Activated CD4-positive, alpha-beta T cell treated with anti-CD3 and anti-CD28 coated beads, Interleukin-2, Interleukin-6, amounts not matched to agents 100 ng/mL and 50 ng/mL, durations not matched to agents 16 hours and 8 hours (primary cell): Measurements from ENCODE around the gene OPTC.

Experiments used
- DNase-seq: peaks from one replicate; pipeline ENCODE4 v3.0.0-alpha.2; 2020

The OPTC gene

DNA sequence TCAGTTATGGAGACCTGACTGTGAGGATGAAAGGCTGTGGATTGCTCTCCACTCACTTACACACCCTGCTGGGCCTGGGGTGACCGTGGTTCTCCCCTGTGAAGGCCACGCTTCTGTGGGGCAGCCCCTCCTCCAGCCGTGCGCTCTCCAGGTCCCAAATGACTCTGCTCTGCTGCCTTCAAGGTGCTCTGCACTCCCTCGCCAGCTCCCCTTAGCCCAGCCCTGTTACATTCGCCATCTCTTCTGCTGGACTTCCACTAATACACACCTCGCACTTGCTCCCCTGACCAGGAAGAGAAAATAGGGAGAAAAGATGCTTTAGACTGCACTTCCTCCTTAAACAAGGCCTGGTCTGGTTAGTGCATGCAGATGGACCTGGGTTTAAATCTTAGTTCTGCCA is 24.6 kb downstream of the OPTC start:
- no peak for DNase-seq

DNA sequence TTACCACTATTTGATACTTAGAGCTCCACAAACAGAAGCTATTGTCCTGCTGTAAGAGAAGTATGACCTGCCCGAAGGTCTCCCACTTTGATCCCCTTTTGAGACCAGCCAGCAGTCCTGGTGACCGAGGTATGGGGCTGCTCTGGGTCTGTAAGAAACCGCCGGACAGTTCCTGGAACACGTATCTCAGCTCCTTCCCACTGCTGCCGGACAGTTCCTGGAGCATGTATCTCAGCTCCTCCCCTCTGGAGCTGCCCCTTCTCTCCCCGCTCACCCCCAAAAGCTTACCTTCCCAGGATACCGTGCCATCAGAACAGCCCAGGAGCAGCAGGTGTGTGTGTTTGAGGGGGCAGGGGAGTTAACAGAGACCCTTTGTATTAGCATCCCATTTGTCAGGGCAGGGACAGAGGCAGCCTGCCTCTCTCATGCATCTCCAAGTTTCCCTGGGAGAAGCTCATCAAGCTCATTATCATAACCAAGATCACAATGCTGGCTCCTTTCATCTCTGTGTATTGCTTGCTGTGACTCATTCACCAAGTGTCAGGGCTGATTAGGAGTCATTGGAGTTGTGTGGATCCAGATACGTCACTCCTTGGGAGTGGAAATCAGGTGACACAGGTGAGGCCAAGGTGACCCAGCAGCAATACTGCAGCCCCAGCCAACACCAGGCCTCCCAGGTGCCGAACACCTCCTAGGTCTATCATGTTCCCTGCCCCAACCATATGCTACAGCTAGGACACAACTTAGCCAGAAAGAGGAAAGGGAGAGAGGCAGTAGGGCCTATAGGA is 25.3 kb downstream of the OPTC start:
- no peak for DNase-seq

DNA sequence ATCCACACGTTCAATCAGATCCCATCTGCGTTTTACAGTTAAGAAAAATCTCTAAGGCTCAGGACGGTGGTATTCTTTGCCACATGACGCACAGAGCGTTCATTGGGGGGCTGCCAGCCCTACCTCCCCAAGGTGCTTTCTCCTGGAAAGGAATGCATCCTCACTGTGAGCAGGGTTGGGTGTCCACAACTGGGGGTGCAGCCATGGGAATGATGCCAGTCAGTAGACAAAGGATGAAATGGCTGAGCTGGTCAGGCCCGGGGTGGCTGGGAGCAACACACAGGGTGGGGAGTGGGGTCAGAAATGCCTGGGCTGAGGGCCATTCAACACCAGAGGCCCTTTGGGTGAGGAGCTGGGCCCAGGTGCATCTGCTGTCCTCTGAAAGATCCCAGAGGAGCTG is 25.9 kb downstream of the OPTC start:
- DNase-seq, result no peak

DNA sequence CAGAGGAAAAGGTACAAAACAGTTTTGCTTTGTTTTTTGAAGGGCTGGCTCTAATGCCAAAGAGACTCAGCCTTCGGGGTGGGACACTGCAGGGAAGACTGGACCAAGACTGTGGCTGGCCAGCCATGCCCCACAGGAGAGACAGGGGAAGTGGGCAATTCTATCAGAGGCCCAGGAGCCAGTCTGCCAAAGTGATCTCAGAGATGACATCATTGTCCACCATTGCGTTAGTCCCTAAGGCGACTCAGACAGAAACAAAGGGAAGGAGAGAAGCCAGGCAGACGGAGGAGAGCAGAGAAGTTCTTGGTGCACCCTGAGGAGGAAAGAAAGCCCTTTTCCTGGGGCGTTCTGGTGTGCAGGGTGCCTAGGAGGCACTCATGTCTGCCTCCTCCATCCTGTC is 26.4 kb downstream of the OPTC start:
- no peak for DNase-seq

DNA sequence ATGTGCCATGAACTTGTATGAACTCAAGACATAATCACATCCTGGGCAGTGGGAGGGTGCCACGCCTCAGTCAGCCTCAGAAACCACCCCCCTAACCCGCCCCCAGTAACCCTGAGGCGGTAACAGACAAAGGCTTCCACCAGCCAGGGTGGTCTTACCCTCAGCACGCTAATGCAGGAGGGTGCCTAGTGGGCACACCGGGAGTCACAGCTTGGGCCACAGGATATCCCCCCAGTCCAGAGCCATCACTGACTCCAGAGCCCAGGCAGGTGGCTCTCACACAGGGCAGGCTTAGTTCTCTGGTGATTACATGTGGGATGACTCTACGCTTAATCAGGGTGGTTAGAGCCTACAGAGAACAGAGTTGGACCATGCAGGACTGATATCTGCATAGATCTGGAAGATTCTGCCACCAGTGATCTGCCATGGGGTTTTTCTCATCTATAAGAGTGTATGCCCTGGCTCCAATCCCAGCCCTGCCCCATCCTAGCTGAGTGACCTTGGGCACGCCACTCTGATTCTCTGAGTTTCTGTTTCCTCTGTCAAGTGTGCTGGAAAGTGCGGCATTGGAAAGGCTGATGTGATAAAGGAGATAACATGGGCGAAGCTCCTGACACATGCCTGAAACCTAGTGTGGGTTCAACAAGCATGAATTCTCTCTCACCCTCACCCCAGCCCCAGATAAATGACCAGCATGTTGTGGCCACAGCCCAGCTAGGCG is 27.3 kb downstream of the OPTC start:
- no peak for DNase-seq

DNA sequence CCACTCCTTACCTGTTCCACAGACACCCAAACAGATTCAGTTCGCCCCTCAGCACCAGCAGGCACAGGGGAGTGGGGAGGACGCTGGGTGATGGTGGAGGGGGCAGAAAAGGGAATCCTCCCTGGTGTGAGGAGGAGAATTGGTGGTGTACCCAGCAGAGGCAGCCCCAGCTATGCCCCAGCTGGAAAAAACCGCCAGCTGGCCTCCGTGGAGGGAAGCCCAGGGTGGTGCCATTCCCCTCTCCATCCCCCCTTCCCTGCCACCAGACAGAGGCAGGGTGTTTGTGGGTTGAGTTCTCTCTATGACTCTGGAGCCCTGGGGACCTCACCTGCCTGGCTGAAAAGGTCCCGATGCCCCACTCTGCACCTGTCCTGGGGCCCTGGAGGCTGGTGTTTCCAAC is 27.9 kb downstream of the OPTC start:
- no peak for DNase-seq

DNA sequence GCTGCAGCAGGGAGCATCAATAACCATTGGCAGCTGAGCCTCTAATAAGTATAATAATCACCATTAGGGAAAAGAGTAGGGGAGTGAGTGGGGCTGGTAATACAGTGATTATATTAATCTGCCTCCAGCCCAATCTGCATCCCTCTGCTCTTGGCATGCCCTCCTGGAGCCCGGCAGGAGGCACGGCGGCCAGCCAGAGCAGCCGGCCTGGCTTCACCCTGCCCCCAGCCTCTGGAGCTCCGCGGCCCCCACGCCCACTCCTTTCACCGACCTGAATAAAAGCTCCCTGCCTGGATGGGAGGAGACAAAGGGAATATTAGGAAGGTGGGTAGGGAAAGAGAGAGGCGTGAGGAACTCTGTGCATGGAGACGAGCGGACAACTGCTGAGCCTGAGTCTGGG is 28.3 kb downstream of the OPTC start:
- no peak for DNase-seq

DNA sequence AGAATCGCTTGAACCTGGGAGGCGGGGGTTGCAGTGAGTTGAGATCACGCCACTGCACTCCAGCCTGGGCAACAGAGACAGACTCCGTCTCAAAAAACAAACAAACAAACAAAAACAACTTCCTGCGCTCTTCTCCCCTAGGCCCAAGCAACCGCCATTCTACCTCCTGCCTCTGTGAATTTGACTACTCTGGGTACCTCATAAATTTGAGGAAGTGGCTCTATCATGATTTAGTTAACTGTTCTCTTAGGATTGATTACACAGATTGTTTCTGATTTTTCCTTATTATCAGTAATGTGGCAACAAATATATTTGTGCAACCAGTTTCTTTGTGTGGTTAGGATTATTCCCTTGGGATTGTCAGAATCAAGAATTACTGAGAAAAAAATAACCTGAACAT is 29.7 kb downstream of the OPTC start:
- no peak for DNase-seq

DNA sequence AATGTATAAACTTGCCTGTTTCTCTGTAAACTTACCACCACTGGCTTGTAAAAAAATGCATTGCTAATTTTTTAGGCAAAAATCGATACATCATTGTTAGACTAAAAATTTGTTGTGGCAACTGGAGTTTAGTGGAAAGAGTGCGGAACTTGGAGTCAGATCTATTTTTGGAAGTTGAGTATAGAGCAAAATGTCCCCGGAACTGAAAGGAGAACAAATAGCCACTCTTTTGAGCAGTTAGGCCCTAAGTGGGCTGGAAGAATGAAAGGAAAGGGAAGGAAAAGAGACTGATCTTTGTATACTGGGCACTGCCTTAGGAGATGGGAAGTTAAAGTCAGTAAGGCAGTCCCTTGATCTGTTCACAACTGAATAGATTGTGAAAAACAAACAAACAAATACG is 30.2 kb downstream of the OPTC start:
- no peak for DNase-seq

DNA sequence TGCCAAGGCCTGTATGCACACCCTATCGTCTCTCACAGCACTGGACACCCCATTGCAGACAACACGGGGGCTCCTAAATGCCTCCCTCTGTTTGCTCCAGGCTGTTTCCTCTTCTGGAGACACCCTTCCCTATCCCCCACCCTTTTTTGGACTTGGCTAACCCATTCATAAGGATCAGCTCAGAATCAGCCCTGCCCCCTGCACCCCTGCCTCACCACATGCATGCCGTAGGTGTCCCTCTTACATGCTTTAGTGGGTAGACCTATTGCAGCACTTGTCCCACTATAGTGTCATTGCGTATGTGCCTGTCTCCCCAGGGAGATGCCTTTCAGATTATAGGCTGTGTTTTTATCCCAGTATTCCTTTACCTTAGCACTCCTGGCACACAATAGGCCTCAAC is 30.9 kb downstream of the OPTC start:
- no peak for DNase-seq

DNA sequence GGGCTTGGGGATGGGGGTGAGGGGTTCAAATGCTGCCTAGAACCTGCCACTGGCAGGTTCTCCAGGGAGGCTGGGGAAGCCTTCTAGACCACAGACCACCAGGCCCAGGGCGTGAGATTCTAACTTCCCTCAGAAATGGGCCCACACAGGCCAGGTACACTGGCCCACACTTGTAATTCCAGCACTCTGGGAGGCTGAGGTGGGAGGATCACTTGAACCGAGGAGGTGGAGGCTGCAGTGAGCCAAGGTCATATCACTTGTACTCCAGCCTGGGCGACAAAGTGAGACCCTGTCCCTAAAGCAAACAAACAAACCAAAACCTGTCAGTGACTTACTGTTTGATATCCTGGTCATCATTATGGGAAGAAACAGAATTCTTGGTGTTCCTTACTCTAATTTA is 31.7 kb downstream of the OPTC start:
- DNase-seq, result no peak

DNA sequence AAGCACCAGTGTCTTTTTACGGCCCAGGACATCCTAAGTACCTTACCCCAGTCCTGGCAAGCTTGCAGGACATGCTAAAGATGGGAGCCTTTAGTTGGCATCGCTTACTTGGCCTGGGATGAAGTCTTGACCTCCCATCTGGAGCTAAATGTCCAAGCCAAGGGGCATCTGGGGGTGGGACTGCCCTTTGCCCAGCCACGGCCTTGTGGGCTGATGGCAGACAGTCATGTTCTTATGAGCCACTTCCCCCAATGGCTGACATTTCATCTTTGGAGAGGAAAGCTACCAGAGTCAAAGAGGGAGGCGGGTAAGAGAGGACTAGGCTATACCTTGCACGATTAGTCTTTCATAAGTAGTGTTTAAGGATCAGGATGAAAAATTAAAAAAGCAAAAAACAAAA is 32.2 kb downstream of the OPTC start:
- no peak for DNase-seq

DNA sequence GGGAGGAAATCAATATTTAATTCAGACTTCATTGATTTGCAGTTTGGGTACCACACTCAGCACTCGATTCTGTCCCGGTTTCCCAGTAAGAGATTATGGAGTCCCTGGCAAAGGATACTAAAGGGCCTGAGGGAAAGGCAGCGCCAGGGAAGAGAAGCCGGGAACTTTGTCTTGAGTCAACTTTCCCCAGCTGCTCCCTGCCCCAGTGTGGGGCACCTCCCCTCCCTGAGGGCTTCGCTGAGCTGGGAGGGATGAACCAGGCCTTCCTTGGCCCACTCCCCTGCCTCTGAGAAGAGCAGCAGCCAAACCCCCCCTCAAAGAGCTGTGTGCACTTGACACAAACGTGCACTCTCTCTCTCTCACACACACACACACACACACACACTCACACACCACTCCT is 32.6 kb downstream of the OPTC start:
- DNase-seq, result no peak

DNA sequence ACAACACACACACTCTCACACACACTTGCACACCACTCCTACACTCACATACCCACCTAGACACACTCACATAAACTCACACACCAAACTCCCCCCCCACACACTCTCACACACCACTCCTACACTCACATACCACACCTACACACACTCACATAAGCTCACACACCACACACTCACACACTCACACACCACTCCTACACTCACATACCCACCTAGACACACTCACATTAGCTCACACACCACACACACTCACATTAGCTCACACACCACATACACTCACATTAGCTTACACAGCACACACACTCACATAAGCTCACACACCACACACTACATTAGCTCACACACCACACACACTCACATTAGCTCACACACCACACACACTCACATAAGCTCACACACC is 33.1 kb downstream of the OPTC start:
- DNase-seq, result no peak

DNA sequence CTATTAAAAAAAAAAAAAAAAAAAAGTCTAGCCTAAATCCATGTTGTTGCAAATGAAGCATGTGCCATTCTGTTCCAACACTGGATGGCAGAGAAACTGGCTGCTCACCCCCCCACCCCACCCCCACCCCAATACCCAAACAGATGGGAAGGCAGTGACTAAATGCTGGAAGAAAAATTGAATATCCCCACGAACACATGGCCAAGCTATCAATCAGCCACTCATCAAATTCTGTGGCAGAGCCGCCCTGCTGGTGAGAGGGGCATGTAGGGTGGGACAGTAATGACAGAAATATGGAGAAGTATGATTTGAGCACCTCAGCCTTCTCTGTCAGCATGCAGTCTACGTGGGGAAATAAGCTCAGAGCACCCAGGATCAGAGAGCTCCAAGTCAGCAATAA is 34.1 kb downstream of the OPTC start:
- no peak for DNase-seq

DNA sequence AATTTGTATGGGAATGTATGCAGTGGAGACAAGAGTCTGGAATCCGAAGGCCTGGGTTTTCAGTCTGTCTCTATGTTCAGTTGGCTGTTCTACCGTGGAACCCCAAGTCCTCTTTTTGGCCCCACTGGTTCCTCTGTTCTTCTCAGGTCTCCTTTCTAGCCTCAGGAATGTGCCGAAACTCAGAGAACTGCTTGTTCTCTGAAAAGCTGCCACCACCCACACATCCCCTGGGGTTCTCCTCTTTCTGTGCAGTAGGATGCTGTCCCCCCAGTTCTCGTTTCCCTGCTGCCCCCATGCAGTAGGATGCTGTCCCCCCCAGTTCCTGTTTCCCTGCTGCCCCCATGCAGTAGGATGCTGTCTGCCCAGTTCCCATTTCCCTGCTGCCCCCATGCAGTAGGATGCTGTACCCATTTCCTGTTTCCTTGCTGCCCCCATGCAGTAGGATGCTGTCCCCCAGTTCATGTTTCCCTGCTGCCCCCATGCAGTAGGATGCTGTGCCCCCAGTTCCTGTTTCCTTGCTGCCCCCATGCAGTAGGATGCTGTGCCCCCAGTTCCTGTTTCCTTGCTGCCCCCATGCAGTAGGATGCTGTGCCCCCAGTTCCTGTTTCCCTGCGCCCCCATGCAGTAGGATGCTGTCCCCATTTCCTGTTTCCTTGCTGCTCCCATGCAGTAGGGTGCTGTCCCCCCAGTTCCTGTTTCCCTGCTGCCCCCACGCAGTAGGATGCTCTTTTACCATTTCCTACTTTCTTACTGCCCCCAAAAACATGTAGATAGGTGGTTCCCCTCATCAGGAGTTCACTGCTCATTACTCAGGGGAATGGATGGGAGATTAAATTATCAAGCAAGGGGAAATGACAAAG is 35.3 kb downstream of the OPTC start:
- DNase-seq, result no peak

DNA sequence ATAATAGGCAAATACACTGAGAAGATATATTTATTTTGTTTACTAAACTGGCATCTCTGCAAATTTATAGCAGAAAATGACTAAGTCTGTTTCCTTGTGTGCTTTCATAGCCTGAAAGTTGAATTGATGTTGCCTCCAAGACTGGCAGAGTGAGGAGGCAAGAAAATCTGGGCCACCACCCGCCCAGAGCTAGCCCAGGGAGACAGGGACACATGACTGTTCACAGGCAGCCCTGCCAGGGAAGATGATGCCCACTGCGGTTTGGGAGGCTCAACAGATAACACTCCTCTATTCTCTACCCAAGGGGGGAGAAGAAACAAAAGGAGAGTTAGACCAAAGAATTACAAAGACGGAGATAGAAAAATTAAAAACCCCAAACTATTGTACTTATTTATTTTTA is 37.1 kb downstream of the OPTC start:
- no peak for DNase-seq

DNA sequence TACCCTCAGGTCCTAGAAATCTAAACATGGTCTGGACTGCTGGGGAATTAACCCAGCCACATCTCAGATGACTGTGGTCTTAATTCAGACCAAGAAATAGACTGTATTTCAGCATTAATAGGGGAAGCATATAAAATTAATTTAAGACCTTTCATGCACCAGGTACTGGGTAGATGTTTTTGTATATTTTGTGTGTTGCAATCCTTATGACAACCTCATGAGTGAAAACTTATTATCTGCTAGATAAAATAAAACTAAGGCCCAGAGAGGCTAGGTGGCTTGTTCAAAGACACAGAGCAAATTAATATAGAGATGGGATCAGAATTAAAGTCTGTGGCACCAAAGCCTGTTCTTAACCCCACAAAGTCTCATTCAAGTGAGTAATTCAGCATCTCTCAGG is 40.1 kb downstream of the OPTC start:
- DNase-seq, result no peak

DNA sequence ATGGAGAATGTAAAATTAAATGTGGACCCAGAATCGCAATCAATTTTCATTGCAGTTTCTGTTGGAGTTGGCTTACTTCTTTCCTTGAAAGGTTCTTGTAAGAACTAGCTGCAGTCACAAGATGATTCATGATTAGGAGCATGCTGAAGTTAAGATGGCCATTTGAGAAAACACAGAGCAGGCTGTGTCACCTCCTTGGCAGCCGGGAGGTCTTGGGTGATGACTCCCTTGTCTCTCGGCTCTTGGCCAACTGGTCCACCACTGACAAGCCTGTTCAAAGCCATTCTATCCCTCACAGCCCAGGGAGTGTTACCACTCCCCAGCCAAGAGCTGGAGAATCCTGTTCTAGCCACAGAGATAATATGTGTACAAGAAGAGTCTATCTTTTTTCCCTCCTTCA is 40.6 kb downstream of the OPTC start:
- DNase-seq, result no peak

DNA sequence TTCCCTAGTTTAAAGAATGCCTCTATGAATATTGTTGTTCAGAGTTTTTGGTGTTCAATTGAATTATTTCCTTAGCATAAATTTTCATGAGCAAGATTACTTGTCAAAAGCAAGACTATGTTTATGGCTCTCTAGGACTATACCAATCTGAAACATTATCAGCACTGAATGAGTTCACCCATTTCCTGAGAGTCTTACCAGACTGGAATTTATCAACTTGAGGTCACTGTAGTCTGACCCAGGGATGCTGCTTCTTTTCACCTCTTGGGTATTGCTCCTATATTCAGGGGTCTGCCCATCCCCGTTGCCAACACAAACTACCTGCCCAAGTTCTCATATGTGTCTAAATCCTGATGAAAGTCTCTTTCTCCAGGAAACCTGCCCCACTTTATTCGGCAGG is 42.6 kb downstream of the OPTC start:
- DNase-seq, result no peak

DNA sequence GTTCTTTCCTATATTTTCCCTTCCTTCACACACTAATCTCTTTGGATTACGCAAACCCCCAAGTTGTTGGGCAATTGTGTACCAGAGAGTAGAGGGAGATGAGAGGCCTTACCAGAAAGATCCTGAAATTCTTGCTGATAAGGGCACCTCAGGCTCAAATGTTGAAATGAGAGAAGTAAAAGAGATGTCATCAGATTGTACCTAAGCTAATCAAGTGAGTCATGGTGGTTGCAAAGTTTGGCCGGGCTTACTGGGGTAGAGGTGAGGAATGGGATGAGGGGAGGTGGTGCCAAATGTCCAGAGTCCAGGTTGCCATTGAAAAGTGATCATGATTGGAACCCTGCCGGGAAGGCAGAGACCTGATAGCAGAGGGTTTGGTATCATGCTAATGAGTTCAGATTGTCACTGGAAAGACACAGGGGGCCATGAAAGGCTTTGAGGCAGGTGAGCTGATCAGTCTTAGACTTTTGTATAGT is 43.1 kb downstream of the OPTC start:
- DNase-seq, result no peak

DNA sequence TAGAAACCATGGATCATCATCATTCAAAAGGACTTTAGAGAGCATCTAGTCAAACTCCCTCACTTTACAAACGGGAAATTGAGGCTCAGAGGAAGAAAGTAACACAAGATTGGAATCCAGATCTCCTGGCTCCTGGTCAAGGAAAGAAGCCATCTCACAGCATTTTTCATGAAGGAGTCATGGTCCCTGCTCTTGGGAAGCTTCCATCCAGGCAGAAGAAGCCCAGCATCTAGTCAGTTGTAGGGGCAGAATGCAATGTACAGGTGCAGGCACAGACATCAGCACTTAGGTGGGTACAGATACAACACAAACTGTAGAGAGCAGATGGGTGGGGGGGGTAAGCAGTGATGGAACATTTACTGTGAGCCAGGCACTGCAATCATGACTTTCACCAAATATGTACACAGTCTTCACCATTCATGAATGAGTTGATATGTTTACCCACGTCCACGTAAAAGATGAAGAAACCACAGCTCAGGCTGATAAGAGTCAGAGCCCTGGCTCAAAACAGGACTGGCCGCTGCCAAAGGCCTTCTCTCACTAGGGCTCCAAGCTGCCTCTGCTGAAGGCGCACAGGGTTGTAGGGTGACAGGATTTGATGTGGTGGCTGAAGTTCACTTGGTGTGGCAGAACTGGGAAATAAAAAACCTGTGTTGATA is 44.0 kb downstream of the OPTC start:
- no peak for DNase-seq

DNA sequence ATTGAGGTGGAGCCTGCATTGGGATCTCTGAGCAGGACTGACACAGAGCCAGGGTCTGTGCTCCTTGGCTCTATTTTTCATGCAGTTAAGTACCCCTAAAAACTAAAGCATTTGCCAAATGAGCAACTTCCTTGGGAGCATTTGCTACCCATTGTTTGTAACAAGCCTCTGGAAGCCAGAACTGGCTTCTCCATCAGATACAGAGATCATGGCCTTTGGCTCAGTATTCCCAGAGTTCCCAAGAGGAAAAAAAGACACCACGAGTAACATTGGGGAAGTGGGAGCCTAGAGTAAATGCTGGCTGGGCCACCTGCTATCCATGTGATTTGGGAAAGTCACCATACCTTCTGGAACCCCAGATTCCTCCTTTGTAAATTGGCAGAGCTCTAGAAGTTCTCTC is 44.8 kb downstream of the OPTC start:
- DNase-seq, result no peak
